Esophagus (tissue), 2 donors: ENCODE measurements around the gene PTK7. TPM values are rescaled to one million over a fixed set of nuclear protein-coding genes. Genes with fewer than 3 reads are reported as not detected.
"Not testable (repeated sequence)": the region's sequence is repeated elsewhere in the genome, so short reads cannot be mapped to it uniquely, and the experiment has no call there.

Source experiments
- H3K27ac ChIP-seq, 2 donors: one replicate each; pipeline ENCODE4 v1.5.1; 2013; ENCODE audit warnings: low read depth in 2 of 2, mild to moderate bottlenecking in 2 of 2, inconsistent platforms in 1 of 2, low read length in 1 of 2, moderate library complexity in 1 of 2
- H3K27me3 ChIP-seq, 2 donors: one replicate each; pipeline ENCODE4 v1.6.1; 2013; ENCODE audit warnings: low read length in 2 of 2, control low read depth in 1 of 2, mild to moderate bottlenecking in 1 of 2; ENCODE audit not compliant: insufficient read depth in 2 of 2, control insufficient read depth in 1 of 2
- H3K36me3 ChIP-seq, 2 donors: one replicate each; pipeline ENCODE4 v1.6.1; 2013; ENCODE audit warnings: low read length in 1 of 2; ENCODE audit not compliant: control insufficient read depth in 2 of 2, insufficient read depth in 2 of 2
- H3K4me1 ChIP-seq, 2 donors: one replicate each; pipeline ENCODE4 v1.6.1; 2013; ENCODE audit warnings: low read length in 1 of 2; ENCODE audit not compliant: control insufficient read depth in 2 of 2, insufficient read depth in 2 of 2
- H3K4me3 ChIP-seq, 2 donors: one replicate each; pipeline ENCODE4 v1.5.1; 2013; ENCODE audit warnings: low read length in 2 of 2, mild to moderate bottlenecking in 2 of 2, low read depth in 1 of 2, moderate library complexity in 1 of 2
- H3K9me3 ChIP-seq, 2 donors: one replicate each; pipeline ENCODE4 v1.6.1; 2013; ENCODE audit warnings: mild to moderate bottlenecking in 2 of 2, low read depth in 1 of 2, low read length in 1 of 2, moderate library complexity in 1 of 2; ENCODE audit not compliant: control insufficient read depth in 2 of 2, insufficient read depth in 1 of 2
- WGBS, 2 donors: extraction: QIAGEN DNeasy Blood & Tissue Kit; methylation state at CpG; one replicate each; pipeline ENCODE4 v1.1.7; 2013; 5-methylcytosine and 5-hydroxymethylcytosine counted together
- polyA plus RNA-seq, 2 donors: library from polyadenylated mRNA; stranded (reverse); fragments of 200-250 nt; gene quantifications; one replicate each; pipeline ENCODE4 v1.2.3, GENCODE V29; 2013
- donor health status: healthy with polysubstance abuse.
- donor health status: Bipolar disorder and iron deficiency.

PTK7 gene
- polyA plus RNA-seq, 2 donors: 25.8 to 39.7 TPM

DNA sequence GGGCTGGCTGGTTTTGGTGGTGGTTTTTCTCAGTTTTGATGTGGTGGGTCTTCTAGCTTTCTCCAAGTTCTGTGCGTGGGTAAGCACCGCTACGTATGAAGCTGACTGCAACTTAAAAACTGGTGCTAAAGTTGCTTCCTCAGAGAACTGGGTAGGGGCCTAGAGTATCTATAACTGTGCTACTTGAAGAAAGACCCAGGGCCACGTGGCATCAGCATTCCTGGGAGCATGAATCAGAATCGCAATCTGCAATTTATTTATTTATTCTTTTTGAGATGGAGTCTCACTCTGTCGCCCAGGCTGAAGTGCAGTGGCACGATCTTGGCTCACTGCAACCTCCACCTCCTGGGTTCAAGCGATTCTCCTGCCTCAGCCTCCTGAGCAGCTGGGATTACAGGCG, 5.8 kb downstream of the PTK7 start:
- H3K4me1 ChIP-seq, H3K4me3 ChIP-seq, H3K36me3 ChIP-seq, H3K27ac ChIP-seq, H3K9me3 ChIP-seq, H3K27me3 ChIP-seq: not testable (repeated sequence)
- 80 to 85% methylated on average over 9 of the region's 9 CpGs for WGBS, 2 donors

DNA sequence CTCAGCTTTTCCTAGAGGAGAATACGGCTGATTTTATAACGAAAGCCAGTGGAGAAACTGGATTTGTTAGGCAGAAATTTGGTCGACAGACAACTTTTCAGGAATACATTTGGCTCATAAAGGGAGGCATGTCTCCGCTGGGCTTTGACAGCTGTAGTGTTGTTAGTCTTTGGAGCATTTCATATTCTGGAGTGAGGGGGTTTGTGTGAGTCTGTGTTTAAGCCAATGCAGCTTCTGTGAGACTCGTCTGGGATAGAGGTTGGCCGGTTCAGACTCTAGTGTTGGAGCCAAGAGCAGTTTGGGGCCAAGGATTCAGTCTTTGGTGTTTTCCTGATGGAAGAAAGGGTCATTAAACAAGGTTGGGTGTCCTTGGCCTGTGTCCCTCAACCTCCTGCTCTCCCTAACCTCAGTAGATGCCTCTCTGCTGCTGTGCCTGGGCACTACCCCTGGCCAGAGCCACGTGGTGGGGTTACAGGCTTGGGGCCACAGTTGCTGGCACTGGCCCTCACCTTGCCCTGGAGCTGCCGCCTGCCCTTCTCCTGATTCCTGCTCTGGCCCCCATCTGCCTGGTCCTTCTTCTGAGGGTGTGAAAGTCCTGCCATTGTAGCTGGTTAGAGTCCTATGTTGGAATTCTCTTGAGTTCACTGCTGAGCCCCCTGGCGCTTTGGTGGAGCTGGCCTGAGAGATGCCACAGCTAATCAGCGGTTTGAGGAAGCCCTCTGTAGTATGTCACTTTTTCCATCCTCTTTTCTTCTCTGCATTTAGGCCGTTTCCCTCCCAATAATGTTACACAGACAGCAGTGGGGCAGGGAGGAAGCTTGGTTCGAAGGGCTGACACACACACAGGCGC, 6.9 kb downstream of the PTK7 start:
- H3K9me3 ChIP-seq: no peaks in the 10 kb centered on the region
- H3K4me3 ChIP-seq: no peak overlapping the region
- no peaks in the 10 kb centered on the region for H3K27me3 ChIP-seq
- peak overlapping the region in 1 of 2 donors; percentile 36 for H3K27ac ChIP-seq
- peaks cover 4 to 5% of the 10 kb centered on the region in 2 donors for H3K4me1 ChIP-seq
- H3K36me3 ChIP-seq: no peaks in the 10 kb centered on the region
- WGBS, 2 donors: 56 to 58% methylated on average over 13 of the region's 13 CpGs

DNA sequence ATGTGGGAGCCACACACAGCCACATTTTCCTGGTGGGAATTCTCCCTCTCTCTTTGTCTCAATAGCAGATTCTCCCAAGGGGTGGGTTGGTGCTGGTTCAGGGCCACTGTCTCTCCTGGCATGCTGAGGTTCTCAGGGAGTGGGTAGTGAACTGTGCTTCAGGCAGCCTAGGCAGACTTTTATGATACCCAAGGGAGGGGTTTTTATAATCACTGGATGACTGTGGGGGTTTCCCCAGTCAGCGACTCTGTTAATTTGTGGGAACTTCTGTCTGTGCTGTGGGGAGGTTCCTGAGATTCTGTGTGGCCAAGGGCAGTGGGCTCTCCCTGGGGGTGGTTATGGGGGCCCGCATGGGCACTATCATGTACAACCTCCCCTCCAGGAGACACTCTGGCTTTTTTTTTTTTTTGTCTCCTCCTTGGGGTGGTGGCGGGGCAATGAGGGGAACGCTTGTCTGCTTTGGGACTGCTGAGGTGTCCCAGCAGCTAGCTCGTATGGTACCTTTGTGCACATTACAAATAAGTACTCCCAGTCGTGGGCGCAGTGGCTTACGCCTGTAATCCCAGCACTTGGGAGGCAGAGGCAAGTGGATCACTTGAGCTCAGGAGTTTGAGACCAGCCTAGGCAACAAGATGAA, 10.0 kb downstream of the PTK7 start:
- Histone ChIP-seq H3K4me1 (peaks cover 5 to 6% of the 10 kb centered on the region in 2 donors), H3K4me3 (no peak overlapping the region), H3K27me3 (no peaks in the 10 kb centered on the region), H3K36me3 (no peaks in the 10 kb centered on the region), H3K27ac (no peak overlapping the region), H3K9me3 (no peaks in the 10 kb centered on the region)
- 69 to 80% methylated on average over 8 of the region's 8 CpGs for WGBS, 2 donors

DNA sequence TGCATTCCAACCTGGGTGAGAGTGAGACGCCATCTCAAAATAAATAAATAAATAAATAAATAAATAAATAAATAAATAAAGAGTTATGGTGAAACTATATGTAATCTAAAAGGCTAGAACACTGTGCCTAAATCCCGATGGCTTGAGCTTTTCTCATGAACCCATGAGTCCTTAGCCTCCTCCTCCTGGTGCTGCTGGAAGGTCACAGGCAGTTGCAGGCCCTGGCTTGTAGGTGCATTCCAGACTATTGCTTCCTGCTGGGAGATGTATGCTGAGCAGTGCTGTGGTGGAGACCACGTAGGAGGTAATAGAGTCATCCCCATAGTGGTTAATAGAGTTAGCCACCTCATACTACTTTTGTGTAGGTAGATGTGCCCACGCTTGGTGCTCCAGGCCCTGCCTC, 12.5 kb downstream of the PTK7 start:
- Histone ChIP-seq H3K4me3 (no peak overlapping the region), H3K9me3 (no peaks in the 10 kb centered on the region), H3K4me1 (peaks cover 3 to 6% of the 10 kb centered on the region in 2 donors), H3K36me3 (no peaks in the 10 kb centered on the region), H3K27ac (peak overlapping the region; percentile 50 to 52), H3K27me3 (no peaks in the 10 kb centered on the region)
- 58 to 68% methylated on average over 4 of the region's 4 CpGs for WGBS, 2 donors

DNA sequence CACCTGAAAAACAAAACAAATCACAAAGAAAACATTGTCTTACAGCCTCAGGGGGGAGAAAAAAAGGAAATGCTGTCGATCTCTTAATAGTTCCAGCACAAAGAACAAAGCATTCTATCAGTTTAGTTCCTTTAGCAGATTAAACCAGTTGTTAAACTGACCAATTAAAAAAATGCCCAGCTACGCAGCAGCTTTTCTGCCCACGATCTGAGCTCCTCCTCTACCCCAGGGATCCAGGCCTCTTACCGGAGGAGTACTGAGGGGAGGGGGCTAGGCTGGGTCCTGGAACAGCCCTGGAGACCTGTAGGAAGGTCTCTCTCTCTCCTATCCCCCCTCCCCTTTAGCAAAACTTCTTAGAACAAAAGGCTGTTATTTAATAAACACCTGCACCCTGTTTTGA, 13.4 kb downstream of the PTK7 start:
- Histone ChIP-seq H3K36me3 (no peaks in the 10 kb centered on the region), H3K9me3 (no peaks in the 10 kb centered on the region), H3K27ac (peak overlapping the region; percentile 64 to 80), H3K4me3 (no peak overlapping the region), H3K4me1 (peaks cover 3 to 6% of the 10 kb centered on the region in 2 donors), H3K27me3 (no peaks in the 10 kb centered on the region)
- WGBS, 2 donors: 36 to 56% methylated on average over 4 of the region's 4 CpGs

DNA sequence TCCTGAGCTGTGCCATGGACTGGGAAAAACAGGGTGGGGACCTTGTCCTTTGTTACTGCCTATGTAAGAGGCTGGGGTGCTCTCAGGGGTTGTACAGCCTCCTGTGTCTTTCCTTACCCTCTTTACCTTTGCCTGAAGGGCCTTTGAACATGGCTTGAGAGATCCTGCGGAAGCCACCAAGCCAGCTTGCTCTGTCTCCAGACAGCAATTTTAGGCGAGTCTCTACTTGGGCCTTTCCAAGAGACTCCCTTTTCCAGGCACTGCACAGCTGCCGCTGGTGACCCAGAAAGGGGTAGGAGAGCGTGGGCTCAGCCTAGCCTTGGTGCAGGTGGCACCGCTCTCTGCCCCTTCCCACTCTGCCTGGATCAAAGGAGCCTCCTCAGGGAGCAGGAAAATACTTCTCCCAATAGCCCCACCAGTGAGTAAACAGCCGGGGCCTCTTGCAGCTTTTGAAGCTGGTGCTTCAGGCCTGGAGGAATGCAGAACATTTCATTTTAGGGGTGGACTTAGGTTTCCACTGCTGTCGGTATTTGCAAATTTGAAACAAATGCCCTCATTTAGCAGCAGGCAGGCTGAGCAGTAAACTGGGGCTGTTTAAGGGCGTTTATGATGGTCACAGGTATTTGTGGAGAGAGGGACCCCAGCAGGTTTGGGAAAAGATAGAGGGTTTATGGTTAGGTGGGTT, 13.9 kb downstream of the PTK7 start:
- no peak overlapping the region for H3K4me3 ChIP-seq
- peak overlapping the region; percentile 64 to 80 for H3K27ac ChIP-seq
- no peaks in the 10 kb centered on the region for H3K36me3 ChIP-seq
- H3K4me1 ChIP-seq: peaks cover 3 to 6% of the 10 kb centered on the region in 2 donors
- 52% methylated on average over 8 of the region's 8 CpGs for WGBS, 2 donors
- no peaks in the 10 kb centered on the region for H3K9me3 ChIP-seq
- no peaks in the 10 kb centered on the region for H3K27me3 ChIP-seq

DNA sequence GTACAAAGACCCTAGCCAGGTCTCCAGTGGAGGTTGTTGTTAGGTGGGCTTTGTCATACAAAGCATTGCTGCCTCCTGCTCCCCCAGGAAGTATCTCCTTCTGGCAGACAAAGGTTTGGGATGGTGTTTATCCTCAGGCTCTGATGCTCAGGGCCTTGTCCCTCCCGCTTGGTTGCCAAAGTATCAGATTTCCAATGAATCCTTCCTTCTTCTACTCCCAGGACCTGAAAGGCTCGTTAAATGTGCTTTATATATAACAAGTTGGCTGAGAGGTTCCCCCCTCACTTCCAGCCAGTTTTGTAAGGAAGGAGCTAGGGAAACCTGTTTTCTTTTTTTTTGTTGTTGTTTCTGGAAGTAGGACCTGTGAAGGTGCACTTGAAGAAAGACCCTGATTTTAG, 14.4 kb downstream of the PTK7 start:
- H3K4me3 ChIP-seq: no peak overlapping the region
- H3K9me3 ChIP-seq: no peaks in the 10 kb centered on the region
- peaks cover 3 to 6% of the 10 kb centered on the region in 2 donors for H3K4me1 ChIP-seq
- no peaks in the 10 kb centered on the region for H3K27me3 ChIP-seq
- WGBS, 2 donors: 39 to 44% methylated on average over 2 of the region's 2 CpGs
- no peaks in the 10 kb centered on the region for H3K36me3 ChIP-seq
- peak overlapping the region; percentile 64 to 80 for H3K27ac ChIP-seq

DNA sequence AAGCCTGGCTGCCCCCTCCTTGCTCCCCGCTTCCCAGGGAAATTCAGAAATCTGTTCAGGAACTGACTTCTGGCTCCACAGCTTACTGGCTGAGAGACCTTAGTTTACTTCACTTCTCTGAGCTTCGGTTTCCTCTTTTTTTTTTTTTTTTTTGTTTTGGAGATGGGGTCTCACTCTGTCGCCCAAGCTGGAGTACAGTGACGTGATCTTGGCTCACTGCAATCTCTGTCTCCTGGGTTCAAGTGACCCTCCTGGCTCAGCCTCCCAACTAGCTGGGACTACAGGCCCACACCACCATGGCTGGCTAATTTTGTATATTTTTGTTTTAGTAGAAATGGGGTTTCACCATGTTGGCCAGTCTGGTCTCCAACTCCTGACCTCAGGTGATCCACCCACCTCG, 14.9 kb downstream of the PTK7 start:
- no peaks in the 10 kb centered on the region for H3K9me3 ChIP-seq
- no peaks in the 10 kb centered on the region for H3K27me3 ChIP-seq
- peak overlapping the region in 1 of 2 donors; percentile 32 for H3K27ac ChIP-seq
- 73 to 75% methylated on average over 5 of the region's 5 CpGs for WGBS, 2 donors
- H3K4me3 ChIP-seq: no peak overlapping the region
- H3K36me3 ChIP-seq: no peaks in the 10 kb centered on the region
- peaks cover 3 to 6% of the 10 kb centered on the region in 2 donors for H3K4me1 ChIP-seq

DNA sequence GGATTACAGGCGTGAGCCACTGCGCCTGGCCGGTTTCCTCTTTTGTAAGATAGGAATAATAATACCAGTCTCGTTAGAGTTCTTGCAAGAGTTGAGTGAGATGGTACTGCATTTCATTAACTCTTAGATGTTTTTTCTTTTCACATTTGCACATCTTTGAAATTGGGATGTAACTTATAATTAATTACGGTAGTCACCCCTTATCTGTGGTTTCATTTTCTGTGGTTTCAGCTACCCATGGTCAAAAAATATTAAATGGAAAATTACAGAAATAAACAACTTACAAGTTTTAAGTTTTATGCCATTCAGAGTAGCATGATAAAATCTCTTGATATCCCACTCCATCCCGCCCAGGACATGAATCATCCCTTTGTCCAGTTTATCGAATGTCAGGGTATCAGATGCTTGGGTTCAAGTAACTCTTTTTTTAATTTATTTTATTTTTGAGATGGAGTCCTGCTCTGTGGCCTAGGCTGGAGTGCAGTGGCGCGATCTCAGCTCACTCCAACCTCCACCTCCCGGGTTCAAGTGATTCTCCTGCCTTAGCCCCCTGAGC, 15.4 kb downstream of the PTK7 start:
- Histone ChIP-seq H3K27ac (no peak overlapping the region), H3K4me1 (peaks cover 3 to 6% of the 10 kb centered on the region in 2 donors), H3K36me3 (no peaks in the 10 kb centered on the region), H3K27me3 (no peaks in the 10 kb centered on the region), H3K4me3 (no peak overlapping the region), H3K9me3 (no peaks in the 10 kb centered on the region)
- WGBS, 2 donors: 81 to 88% methylated on average over 10 of the region's 10 CpGs
